ENCODE measurements around the gene SMPDL3A.

Gene SMPDL3A

DNA sequence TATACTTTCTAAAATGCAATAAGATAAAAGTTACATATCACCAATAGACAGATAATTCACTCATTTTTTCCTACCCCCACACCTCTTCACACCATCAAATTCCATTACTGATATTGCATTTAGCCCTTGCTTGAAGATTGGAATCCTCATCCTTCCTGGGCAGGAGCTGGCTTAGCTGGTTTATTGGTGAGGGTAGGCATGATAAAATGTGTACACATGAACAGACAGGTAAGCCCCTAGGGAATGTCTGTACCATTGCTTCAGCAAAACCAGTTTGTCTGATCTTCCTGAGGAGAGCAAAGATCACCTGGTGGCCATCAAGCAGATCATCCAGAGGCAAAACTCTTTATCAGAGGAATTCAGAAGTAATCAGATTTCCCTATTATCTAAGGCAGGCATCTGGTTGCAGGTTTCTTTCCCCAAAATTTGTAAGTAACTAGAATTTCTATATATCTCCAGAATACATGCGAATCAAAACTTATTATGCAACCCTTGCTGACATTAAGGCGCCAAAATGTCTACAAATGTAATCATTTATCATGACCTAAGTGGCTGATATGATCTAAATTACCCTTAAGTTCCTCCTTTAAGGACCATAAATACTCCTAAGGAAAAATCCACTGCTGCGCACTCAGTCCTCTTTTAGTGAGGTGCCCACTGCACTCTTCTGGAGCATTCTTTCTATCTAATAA is 16.2 kb upstream of the SMPDL3A start:
- in situ Hi-C loops (cut with MboI; ENCODE audit: low sequenced_read_pairs): no loop called here

DNA sequence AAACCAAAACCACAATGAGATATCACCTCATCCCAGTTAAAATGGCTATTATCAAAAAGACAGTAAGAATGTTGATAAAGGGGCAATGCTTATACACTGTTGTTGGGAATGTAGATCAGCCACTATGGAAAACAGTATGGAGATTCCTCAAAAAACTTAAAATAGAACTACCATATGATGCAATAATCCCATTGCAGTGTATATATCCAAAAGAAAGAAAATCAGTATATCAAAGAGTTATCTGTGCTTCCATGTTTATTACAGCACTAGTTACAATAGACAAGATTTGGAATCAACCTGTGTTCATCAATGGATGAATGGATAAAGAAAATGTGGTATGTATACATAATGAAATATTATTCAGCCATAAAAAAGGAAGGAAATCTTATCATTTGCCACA is 13.1 kb upstream of the SMPDL3A start:
- in situ Hi-C loops (cut with MboI; ENCODE audit: low sequenced_read_pairs): no loop called here

DNA sequence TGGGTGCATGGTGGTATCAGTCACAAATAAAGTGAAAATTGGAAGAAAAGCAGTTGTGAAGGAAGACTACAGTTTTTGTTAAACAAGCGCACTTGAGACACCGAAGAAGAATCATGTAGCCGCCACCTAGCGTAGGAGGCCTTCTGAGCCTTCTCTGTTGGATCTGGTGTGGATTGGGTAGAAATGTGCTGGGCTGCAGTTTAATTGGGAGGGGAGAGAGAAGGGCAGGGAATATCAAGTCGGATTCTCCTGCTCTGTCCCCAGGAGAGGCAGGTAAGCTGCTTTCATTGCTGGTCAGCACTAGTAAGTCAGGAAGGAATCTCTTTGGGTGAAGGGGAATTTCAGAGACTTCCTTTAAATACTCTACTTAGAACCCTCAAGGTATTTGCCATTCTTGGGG is 10.8 kb upstream of the SMPDL3A start:
- in situ Hi-C loops (cut with MboI; ENCODE audit: low sequenced_read_pairs): no loop called here

DNA sequence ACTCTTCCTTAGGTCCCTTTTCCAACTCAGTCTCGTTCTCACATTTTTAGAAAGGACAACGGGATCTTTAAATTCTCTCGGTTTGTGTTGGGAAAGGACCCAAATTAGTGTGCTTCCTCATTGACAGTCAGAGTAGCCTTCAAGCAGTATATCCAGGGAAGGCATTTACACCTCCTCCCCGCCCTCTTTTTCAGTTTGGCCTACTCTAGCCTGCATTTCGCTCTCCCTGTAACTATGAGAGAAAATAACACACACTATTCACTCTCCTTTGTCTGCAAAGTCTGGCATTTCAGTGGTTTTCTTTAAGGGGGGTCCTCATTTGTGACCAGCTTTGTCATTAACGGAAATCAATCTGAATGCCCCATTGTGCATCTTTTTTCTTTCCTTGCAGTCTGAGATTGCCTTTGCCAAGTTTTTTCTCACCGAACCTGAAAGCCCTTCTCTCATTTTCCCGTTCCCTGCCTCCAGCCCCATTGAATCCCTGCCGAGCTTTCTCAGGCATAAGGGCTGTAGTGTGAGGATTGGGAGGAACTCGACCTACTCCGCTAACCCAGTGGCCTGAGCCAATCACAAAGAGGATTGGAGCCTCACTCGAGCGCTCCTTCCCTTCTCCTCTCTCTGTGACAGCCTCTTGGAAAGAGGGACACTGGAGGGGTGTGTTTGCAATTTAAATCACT is 9.9 kb upstream of the SMPDL3A start:
- in situ Hi-C loops (cut with MboI; ENCODE audit: low sequenced_read_pairs): no loop called here

DNA sequence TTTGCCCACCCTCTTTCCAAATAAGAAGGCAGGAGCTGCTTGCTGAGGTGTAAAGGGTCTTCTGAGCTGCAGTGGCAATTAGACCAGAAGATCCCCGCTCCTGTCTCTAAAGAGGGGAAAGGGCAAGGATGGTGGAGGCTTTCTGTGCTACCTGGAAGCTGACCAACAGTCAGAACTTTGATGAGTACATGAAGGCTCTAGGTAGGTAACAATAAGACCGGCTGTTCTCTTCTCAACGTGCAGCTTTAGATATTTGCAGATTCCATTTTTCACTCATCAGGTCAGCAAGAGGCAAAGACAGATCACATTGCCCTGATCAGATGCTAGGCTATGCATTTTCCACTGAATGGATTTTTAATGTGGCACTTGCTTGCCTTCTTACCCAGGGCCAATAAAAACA is 9.4 kb upstream of the SMPDL3A start, which contains the start of gene FABP7:
Gene FABP7 (plus strand): TSS at position 50 of the 400 bp plus-strand sequence. CDS start 79 bp downstream, at position 129.
- in situ Hi-C loops (cut with MboI; ENCODE audit: low sequenced_read_pairs): no loop called here

DNA sequence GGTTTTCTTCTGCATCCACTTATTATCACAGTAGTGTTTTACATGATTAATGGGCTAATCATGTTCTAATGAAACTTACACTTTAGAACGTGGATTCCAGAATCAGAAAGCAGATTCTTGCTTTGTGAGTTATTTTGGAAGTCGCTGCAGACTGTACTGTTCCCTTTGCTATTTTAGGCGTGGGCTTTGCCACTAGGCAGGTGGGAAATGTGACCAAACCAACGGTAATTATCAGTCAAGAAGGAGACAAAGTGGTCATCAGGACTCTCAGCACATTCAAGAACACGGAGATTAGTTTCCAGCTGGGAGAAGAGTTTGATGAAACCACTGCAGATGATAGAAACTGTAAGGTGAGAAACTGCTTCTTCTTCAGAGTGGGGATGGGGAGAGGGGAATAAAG is 8.9 kb upstream of the SMPDL3A start:
- in situ Hi-C loops (cut with MboI; ENCODE audit: low sequenced_read_pairs): no loop called here

DNA sequence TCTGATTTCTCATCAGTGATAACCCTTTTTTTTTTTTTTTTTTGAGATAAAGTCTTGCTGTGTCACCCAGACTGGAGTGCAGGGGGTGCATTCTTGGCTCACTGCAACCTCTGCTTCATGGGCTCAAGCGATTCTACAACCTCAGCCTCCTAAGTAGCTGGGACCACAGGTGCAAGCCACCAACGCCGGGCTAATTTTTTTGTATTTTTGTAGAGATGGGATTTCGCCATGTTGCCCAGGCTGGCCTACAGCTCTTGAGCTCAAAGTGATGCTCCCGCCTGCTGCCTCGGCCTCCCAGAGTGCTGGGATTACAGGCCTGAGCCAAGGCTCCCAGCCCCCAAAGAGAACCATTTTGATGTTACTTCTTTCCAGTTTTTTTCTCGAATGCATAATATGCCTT is 7.3 kb upstream of the SMPDL3A start:
- in situ Hi-C loops (cut with MboI; ENCODE audit: low sequenced_read_pairs): no loop called here

DNA sequence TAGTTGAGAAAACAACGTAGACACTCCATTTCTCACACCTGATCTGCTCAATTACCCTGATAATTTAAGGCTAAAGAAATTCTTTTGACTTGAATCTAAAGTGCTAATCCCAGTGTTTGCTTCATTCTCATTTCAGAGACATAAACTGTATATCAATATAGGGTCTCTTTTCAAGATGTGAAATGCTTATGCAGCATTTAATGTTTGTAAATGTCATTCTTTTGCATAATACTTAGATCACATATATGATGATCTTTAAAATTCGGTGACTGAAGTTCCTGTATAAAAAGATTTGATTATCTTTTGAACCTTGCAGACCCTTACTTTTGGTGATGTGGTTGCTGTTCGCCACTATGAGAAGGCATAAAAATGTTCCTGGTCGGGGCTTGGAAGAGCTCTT is 5.7 kb upstream of the SMPDL3A start:
- in situ Hi-C loops (cut with MboI; ENCODE audit: low sequenced_read_pairs): no loop called here

DNA sequence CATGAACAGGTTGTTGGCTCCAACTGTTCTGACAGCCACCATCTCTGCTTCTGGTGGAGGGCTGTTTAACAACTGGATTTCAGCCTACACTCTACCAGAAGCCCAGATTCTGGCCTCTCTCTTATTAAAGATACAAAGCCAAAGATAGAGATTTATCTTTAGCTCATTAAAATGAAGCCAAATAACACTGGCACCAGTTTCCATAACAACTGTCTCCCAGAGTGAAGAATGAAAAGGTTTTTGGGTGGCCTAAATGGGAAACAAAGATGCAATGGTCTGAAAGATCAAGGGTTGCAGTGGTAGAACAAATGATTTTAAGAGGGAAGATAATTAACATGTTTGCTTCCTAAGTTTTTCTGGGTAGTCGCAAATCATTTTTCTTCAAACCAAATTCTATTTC is 3.2 kb upstream of the SMPDL3A start:
- in situ Hi-C loops (cut with MboI; ENCODE audit: low sequenced_read_pairs): no loop called here

DNA sequence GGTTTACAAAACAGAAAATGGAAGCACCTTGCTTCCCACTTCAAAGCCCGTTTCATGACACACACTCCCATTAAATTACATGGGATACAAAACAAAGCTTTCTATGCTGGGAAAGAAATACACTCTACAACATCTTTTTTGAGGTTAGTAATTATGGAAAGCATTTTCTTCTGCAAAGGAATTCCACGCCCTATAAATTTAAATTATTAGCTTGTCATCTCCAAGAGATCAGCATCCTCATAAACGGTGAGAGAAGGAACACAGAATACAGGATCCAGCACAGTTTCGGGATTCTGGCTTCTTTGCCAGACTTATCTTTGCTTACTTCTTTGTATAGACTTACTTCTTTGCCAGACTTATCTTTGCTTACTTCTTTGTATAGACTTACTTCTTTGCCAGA is 1.3 kb upstream of the SMPDL3A start:
- in situ Hi-C loops (cut with MboI; ENCODE audit: low sequenced_read_pairs): no loop called here

DNA sequence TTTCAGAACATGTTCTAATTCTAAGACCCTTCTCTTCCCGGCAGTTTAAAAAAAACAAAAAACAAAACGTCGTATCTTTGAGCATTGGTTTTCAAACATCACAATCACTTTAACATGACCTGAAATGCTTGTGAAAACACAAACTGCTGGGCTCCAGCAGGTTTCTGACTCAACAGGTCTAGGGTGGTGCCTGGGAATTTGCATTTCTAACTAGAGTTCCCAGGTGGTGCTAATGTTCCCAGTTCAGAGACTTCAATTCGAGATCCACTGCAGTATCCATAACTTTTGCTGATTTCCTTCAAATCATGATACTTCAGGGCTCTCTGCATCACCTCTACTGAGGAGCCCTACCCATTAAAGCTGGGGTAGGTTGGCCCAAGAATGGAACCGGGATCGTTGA is 850 bp upstream of the SMPDL3A start:
- in situ Hi-C loops (cut with MboI; ENCODE audit: low sequenced_read_pairs): no loop called here

DNA sequence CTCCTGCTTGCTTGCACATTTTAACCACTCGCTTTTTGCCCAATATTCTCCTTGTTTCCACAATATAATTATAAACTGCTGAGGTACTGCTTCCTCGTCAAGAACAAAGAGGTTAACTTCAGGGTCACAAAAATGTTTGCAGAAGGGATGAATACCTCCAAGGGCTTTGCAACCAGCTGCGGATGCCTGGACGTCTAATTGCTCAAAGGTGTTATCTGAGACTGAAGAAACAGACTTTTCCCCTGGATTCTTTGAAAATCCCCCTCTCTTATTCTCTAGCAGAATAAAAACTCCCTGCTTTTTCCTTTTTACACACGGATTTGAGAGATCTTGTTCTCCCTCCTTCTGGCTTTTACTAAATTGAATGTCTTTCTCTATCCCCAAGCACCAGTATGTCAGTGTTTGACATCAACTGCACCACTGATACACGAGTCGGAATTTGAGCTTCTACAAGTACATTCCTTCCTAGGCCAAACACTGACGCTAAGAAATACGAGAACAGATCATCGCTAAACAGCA is 336 bp upstream of the SMPDL3A start:
- in situ Hi-C loops (cut with MboI; ENCODE audit: low sequenced_read_pairs): no loop called here

DNA sequence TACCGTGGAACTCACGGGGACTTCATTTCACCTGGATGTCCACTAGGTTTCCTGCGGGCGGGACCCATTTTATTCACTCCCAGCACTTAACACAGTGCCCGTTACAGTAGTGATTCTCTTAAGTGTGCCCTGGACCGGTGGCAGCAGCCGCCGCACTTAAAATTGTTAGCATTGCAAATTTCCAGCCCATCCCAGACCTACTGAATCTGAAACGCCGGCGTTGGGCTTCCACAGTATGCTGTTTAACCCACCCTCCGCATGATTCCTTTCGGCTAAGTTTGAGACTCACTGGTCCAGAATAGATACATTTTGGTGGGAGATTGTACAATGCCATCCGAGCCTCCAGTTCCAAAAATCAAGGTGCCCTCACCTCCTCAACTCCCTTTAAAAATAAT is 967 bp downstream of the SMPDL3A start:
- in situ Hi-C loops (cut with MboI; ENCODE audit: low sequenced_read_pairs): no loop called here

DNA sequence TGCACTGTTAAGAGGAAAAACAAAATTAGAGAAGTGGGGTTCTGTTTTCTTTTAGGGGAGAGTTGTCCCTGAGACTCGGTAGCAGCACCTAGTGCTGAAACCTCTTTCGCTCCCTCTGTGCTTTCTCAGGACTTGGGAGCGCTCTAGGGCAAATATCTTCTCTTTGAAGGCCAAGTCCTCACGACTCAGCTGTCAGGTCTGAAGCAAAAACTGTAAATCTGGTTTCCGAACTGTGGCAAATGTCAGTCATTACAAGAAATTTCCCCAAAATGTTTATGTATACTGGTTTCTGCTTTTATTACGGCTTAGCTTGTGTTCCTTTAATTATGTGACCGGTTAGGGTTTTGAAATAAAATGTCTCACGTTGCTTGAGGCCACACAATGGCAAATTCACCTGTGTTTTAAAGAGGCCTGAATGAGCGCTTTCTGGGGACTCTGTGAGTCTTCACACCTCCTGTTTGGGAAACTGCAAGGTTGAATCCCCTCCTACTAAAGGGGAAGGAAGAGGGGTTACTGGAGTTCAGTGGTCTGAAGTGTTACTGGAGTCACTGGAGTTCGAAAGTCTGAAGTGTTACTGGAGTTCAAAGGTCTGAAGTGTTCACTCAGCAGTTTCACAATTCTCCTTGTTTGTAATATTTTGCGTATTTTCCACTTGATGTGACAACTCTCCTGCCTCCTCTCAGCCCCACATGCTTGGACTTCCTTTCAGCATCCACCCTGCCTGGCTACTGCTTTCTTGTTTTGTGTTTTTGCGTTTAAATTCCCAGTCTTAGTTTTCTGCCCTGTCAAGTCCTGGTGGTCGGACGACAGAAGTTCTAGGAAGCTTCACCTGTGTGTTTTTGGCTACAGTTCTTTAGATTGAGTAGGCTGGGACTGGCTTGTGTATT is 1.6 kb downstream of the SMPDL3A start:
- in situ Hi-C loops (cut with MboI; ENCODE audit: low sequenced_read_pairs): no loop called here

DNA sequence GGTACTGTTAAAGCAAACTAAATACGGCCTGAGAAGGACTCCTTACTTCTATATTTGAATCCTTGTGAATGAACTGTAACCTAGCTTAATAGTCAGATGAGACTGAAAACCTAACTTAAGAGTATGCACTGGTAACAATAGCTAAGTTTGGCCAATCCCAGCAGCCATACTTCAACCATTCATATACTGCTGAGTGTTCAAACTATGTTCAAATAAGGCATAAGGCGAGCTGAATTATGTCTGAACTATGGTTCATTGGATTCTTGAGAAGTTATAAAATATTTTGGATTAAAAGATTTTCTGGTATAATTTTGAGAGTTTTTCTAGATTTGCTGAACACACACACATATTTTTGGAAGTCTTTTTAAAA is 2.2 kb downstream of the SMPDL3A start:
- in situ Hi-C loops (cut with MboI; ENCODE audit: low sequenced_read_pairs): no loop called here

DNA sequence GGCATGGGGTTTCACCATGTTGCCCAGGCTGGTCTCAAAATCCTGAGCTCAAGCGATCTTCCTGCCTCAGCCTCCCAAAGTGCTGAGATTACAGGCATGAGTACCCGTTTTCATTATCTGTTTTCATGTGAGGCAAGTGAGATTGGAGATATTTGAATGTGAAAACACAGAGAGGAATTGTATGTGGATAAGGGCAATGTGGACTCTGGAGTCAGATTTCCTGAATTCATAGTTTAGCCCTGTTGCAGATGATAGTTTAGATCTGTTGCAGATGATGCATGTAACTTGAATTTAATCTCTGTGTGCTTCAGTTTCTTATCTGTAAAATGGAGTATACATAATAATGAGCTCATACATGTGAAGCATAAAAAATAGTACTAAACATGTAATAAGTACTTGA is 3.7 kb downstream of the SMPDL3A start:
- in situ Hi-C loops (cut with MboI; ENCODE audit: low sequenced_read_pairs): no loop called here

DNA sequence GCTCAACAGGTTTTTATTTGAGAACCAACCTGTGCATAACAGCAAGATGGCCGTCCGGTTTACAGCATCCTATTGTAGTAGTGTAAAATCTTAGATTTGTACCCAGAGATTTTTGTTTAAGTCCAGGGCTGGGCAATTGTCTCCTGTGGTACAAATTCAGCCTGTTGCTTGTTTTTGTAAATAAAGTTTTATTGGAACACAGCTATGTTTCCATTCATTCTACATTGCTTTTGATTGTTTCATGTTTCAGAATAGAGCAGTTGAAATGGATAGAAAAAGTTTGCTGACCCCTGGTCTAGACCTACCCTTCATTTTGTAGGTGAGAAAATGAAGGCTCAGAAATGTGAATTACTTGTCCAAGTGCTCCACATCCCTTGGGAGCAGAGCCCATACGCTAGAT is 8.5 kb downstream of the SMPDL3A start:
- in situ Hi-C loops (cut with MboI; ENCODE audit: low sequenced_read_pairs): no loop called here

DNA sequence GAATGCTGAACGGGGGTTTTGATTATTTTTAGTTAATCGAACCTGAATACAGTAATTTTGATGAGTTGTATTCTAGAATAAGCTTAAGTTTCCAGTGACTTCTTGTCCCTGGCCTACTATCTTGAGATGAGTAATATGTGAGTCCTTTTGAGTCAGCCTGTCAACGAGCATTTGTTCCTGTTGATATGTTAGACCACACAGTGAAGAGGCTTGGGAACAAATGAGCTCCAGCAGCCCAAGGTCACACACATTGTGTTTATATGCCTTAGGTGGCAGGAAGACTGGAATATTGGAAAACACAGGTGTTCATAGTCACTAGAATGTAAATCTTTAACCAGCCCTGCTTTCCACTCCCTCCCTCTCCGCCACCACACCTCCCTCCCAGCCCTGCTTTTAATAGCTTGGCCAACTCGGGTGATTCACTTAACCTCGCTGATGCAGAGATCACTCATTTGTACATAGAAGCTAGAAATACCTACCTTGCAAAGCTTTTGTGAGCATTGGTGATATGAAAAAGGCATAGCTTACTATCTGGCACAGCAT is 9.1 kb downstream of the SMPDL3A start:
- in situ Hi-C loops (cut with MboI; ENCODE audit: low sequenced_read_pairs): no loop called here

DNA sequence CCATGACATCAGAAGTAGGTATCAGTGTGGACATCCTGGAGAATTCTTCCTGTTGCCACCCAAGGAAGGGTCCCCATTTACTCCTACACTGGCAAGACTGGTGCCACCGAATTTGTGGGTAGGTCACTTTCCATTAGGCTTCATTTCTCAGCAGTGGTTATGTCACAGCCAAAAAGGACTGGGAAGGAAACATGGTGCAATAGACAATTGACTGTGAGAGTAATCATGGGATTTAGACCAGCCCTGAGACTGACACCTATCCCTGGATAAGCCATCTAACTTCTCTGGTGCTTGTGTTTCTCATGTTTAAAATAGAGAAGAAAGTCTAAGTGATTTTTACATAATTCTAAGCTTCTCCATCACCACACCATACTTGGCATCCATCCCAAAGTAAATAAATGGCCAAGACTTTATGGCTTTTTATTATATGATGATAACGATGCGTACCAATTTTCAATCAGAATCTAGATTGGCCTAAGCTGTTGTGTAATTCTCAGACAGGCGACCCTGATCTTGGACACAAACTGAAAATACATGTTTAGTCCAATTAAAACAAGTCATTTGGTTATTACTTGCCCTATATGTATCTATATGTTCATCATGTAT is 10.2 kb downstream of the SMPDL3A start:
- in situ Hi-C loops (cut with MboI; ENCODE audit: low sequenced_read_pairs): no loop called here

DNA sequence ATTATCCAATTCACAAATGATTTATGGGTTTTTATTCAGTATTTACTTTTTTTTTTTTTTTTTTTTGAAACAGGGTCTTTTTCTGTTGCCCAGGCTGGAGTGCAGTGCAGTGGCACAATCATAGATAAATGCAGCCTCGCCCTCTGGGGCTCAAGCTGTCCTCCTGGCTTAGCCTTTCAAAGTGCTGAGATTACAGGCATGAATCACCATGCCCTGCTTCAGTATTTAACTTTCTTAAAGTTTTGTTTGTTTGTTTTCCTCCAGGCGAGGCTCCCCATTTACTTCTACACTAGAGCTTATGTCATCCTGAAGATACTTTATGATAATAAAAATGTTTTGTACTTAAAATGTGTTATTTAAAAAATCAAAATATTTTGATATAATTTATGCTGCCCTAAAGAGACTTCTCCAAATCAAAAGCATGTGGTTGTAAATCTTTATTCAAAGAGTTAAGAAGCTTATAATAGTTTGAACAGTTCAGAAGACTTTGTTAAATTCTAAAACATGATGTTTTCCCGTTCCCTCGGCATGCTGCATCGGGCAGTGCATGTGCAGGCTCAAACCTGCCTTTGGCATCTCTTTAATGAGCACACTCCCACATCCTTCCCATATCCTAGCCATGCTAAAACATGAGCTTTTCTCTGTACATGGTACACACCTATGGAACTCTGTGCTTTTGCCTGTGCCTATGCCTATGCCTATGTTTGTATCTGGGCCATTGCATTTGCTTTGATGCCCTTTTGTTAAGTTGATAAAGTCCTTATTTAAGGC is 11.0 kb downstream of the SMPDL3A start:
- in situ Hi-C loops (cut with MboI; ENCODE audit: low sequenced_read_pairs): no loop called here
